ENCODE results near the gene NTN4. TPM values are rescaled to one million over a fixed set of nuclear protein-coding genes. Genes with fewer than 3 reads are reported as not detected.

The NTN4 gene
- total RNA-seq, 1 experiment from 2014 or later, result 0.58 TPM

- in situ Hi-C loops (cut with HindIII; ENCODE audit: low pct_unique_long_range_greater_than_20kb, low sequenced_read_pairs), result no loop called here
- peak; percentile 85 for DNase-seq (ENCODE audit: low read depth, low spot score)
These were observed 141.4 kb downstream of the NTN4 start for GRCh38 chr12:95648990-95649791.

DNA sequence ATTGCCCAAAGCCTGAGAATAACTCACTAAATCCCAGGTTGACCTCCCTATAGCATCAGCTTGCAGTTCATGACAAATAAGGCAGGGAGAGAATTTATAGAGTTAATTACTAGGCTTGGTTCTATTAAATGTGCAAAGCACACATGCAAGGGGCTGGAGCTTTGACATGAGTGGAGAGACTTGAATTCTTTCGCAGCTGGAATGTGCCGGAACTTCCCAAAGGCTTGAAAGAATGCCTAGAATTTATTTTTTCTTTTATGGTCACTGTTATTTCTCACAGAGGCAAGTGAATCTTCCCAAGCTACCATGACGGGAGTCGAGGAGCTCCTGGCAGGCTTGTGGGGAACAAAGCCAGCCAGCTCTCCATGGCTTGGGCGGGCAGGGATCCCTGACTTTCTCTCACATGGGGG, 143.8 kb downstream of the NTN4 start:
- in situ Hi-C loops (cut with HindIII; ENCODE audit: low pct_unique_long_range_greater_than_20kb, low sequenced_read_pairs), result no loop called here
- DNase-seq (ENCODE audit: low read depth, low spot score), result no peak

DNA sequence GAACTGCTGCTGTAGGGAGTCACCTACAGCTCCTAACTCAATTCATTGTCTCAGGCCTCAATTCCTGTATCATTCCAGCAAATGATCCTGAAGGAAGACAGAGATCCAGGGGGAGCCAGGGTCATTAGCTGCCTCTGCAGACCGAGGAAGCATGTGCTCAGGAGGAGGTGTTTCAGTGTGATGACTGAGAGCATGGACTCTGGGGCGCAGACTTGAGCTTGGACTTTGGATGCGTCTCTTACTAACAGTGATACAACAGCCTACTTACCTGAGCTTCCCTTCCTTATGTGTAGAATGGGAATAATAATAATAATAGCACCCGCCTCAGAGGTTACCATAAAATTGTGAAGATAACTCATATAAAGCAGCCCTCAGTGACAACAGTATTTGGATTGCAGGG, 147.3 kb downstream of the NTN4 start:
- DNase-seq (ENCODE audit: low read depth, low spot score), result no peak
- in situ Hi-C loops (cut with HindIII; ENCODE audit: low pct_unique_long_range_greater_than_20kb, low sequenced_read_pairs), result no loop called here

DNA sequence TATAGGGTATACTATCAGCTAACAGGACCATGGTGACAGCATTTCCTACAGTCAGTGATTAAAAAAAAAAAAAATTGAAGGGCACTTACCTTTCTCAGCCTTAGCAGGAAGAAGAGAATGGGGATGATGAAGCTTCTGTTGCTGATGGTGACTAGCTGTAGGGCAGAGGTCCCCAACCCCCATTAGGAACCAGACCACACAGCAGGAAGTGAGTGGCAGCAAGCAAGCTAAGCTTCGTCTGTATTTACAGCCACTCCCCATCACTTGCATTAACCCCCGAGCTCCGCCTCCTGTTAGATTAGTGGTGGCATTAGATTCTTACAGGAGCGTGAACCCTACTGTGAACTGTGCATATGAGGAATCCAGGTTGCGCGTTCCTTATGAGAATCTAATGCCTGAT, 148.0 kb downstream of the NTN4 start:
- in situ Hi-C loops (cut with HindIII; ENCODE audit: low pct_unique_long_range_greater_than_20kb, low sequenced_read_pairs), result no loop called here
- DNase-seq (ENCODE audit: low read depth, low spot score), result no peak

GRCh38 chr12:95641299-95641952, 149.1 kb downstream of the NTN4 start:
- in situ Hi-C loops (cut with HindIII; ENCODE audit: low pct_unique_long_range_greater_than_20kb, low sequenced_read_pairs), result no loop called here
- DNase-seq (ENCODE audit: low read depth, low spot score), result no peak

GRCh38 chr12:95640516-95640915, 150.0 kb downstream of the NTN4 start:
- no peak for DNase-seq (ENCODE audit: low read depth, low spot score)
- in situ Hi-C loops (cut with HindIII; ENCODE audit: low pct_unique_long_range_greater_than_20kb, low sequenced_read_pairs), result no loop called here

DNA sequence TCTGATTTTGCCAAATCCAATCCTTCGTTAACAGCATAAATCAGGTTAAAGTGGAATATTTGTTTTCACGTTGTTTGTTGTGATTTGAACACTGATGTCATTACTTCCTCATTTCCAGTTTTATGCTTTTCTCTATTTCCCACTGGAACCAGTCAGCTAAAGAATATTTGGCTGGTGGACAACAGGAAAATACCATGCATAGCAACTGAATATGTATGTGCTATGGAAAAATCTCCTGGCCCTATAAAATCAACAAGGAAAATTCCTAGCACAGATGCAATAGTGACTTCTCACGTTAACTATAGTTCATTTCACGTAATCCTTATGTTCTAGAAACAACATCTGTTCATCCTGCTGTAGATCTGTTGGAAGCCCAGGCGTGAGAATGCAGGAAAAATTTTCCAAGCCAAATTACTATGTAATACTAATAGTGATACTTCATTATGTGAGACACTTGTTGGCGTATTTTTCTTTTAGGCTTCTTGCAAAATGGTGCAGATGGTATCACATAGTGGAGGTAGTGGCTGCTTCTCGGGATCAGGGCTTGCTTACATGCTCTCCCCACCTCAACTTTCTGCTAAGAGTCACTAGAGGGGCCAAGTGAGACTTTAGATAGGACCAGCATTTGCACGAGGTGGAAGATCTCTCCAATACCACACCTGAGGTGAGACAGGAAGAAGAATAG, 153.0 kb downstream of the NTN4 start:
- no peak for DNase-seq (ENCODE audit: low read depth, low spot score)
- in situ Hi-C loops (cut with HindIII; ENCODE audit: low pct_unique_long_range_greater_than_20kb, low sequenced_read_pairs), result no loop called here

- no peak for DNase-seq (ENCODE audit: low read depth, low spot score)
- in situ Hi-C loops (cut with HindIII; ENCODE audit: low pct_unique_long_range_greater_than_20kb, low sequenced_read_pairs), result no loop called here
These were observed 153.6 kb downstream of the NTN4 start for GRCh38 chr12:95637010-95637409.

GRCh38 chr12:95634622-95635621, 155.6 kb downstream of the NTN4 start:
- in situ Hi-C loops (cut with HindIII; ENCODE audit: low pct_unique_long_range_greater_than_20kb, low sequenced_read_pairs), result no loop called here
- peak; percentile 10 for DNase-seq (ENCODE audit: low read depth, low spot score)

DNA sequence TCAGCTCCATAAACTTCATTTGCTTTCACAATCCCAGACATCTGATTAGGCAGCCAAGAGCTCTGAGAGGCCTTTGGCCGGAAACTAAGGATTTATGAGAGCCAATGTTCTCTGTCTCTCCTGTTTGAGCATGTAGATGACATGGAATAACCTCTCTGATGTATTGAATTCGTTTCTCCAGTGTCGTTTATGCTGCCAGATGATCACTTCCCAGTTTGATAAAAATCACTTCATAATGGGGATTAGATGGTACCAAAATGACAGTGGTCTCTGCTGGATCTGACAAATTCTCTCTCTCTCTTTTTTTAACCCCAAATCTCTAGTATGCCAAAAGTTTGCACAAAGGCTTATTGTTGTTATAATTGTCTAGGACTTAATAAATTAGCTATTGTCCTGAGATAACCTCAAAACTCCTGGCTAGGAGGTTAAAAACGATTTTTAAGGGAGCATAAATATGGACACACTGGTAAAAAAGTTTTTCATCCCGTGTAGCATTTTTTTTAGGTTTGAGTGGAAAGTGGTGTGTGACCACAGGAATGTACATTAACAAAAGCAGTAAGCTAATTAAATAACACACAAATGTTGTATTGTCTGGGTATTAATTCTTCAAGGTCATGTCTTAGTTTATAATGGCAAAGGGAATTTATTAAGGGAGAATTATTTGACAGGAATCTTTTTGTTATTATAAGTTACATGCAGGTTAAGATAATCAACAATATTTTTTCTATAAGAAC, 156.7 kb downstream of the NTN4 start:
- in situ Hi-C loops (cut with HindIII; ENCODE audit: low pct_unique_long_range_greater_than_20kb, low sequenced_read_pairs), result no loop called here

DNA sequence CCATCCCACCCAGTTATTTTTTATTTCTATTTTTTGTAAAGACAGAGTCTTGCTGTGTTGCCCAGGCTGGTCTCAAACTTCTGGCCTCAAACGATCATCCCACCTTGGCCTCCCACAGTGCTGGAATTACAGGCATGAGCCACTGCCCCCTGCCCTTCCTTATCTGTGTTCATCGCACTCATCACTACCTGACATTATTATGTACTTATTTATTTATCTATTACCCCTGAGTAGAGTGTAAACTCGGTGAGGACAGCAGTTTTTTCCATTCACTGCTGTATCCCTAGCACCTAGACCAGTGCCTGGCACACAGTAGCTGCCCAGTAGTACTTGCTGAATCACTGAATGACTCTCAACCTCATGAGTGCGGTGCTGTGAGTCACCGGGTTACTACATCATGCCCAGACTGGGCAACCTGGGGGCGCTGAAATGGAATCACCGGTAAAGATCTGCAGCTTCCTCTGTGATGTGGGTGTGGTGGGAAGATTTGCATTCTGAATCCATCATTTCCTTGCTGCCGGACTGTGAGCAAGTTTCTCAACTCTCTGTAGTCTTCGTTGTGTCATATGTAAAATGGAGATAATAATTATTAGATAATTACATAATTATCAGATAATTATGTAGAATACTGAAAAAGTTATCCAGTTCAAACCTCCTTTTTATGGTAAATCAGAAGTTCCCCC, 157.4 kb downstream of the NTN4 start:
- DNase-seq (ENCODE audit: low read depth, low spot score), result peak; percentile 26
- in situ Hi-C loops (cut with HindIII; ENCODE audit: low pct_unique_long_range_greater_than_20kb, low sequenced_read_pairs), result no loop called here

More for the DNA sequence above, 156.7 kb downstream of the NTN4 start:
- peak; percentile 21 for DNase-seq (ENCODE audit: low read depth, low spot score)

GRCh38 chr12:95630496-95630895, 160.1 kb downstream of the NTN4 start:
- DNase-seq (ENCODE audit: low read depth, low spot score), result no peak
- in situ Hi-C loops (cut with HindIII; ENCODE audit: low pct_unique_long_range_greater_than_20kb, low sequenced_read_pairs), result no loop called here

GRCh38 chr12:95629392-95629791, 161.2 kb downstream of the NTN4 start:
- no peak for DNase-seq (ENCODE audit: low read depth, low spot score)
- in situ Hi-C loops (cut with HindIII; ENCODE audit: low pct_unique_long_range_greater_than_20kb, low sequenced_read_pairs), result no loop called here

GRCh38 chr12:95626854-95627253, 163.7 kb downstream of the NTN4 start:
- in situ Hi-C loops (cut with HindIII; ENCODE audit: low pct_unique_long_range_greater_than_20kb, low sequenced_read_pairs), result no loop called here
- DNase-seq (ENCODE audit: low read depth, low spot score), result no peak

DNA sequence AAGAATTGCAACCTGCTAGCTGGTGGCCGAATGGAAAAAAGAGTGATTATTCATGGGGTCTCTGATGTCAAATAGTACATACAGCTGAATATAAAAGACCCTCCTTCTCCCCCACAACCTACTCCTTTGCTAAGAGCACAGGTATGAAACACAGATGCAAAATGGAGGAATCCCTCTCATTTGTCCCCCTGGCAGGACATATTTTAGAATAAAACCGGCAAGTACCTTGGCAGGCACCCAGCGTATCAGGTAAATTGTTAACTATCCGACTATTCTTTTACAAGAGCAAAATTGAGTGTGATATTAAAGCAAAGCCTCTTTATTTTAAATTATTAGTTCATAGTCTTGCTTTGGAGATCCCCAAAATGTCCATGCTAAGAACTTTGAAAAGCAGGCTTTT, 165.6 kb downstream of the NTN4 start:
- no peak for DNase-seq (ENCODE audit: low read depth, low spot score)
- in situ Hi-C loops (cut with HindIII; ENCODE audit: low pct_unique_long_range_greater_than_20kb, low sequenced_read_pairs), result no loop called here

DNA sequence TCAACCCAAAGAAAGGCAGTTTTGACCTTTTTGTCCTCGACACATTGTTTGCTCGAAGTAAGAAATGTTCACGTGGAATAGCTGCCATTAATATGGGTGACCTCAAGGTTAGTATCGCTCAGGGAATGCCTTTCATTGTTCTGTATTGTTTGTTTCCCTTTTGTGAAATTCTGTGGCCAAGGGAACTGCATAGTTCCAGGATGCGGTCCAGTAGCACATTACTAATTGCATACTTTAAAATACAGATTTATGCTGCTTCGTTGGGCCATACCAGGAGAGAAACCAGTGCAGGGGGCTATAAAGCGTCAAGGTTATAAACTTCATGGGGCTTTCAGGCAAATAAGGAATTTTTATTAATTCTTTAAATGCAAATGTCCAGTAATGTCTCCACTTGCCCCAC, 166.0 kb downstream of the NTN4 start:
- in situ Hi-C loops (cut with HindIII; ENCODE audit: low pct_unique_long_range_greater_than_20kb, low sequenced_read_pairs), result no loop called here
- no peak for DNase-seq (ENCODE audit: low read depth, low spot score)

Measured in SK-MEL-5 (cell line).